HepG2 (cell line): ENCODE results near the gene APOA1. TPM values are rescaled to one million over a fixed set of nuclear protein-coding genes. Genes with fewer than 3 reads are reported as not detected.

Experiments used
- CHD2 ChIP-seq: IDR thresholded peaks from 2 replicates; pipeline ENCODE4 v1.6.1; 2011; ENCODE audit warnings: low read depth, low read length, improper control_type of control experiment
- ESRRA ChIP-seq: sonication (generic); formaldehyde crosslinking; IDR thresholded peaks from 2 replicates; pipeline ENCODE4 v1.5.1; 2020; ENCODE audit warnings: mild to moderate bottlenecking, low read depth, missing genetic modification reagents
- JDP2 ChIP-seq: sonication (generic); formaldehyde crosslinking; IDR thresholded peaks from 2 replicates; pipeline ENCODE4 v1.8.1; 2022; ENCODE audit warnings: missing genetic modification reagents, borderline replicate concordance
- KDM6A ChIP-seq: IDR thresholded peaks from 2 replicates; pipeline ENCODE4 v1.6.1; 2016; ENCODE audit warnings: low read depth
- KLF12 ChIP-seq: sonication (generic); formaldehyde crosslinking; IDR thresholded peaks from 2 replicates; pipeline ENCODE4 v1.4.0; 2020; ENCODE audit warnings: missing genetic modification reagents, borderline replicate concordance
- MIXL1 ChIP-seq: IDR thresholded peaks from 2 replicates; pipeline ENCODE4 v1.6.1; 2016
- NCOA5 ChIP-seq: sonication (generic); formaldehyde crosslinking; IDR thresholded peaks from 2 replicates; pipeline ENCODE4 v1.4.0; 2020; ENCODE audit warnings: missing genetic modification reagents
- NFIC ChIP-seq: IDR thresholded peaks from 2 replicates; pipeline ENCODE4 v1.6.1; 2012; ENCODE audit warnings: mild to moderate bottlenecking, low read length, inconsistent platforms
- PAWR ChIP-seq: sonication (generic); formaldehyde crosslinking; IDR thresholded peaks from 2 replicates; pipeline ENCODE4 v1.4.0; 2020; ENCODE audit warnings: missing genetic modification reagents, mild to moderate bottlenecking, borderline replicate concordance
- PITX1 ChIP-seq: sonication (generic); formaldehyde crosslinking; IDR thresholded peaks from 2 replicates; pipeline ENCODE4 v1.5.1; 2020; ENCODE audit warnings: mild to moderate bottlenecking, missing genetic modification reagents
- POGZ ChIP-seq: sonication (generic); formaldehyde crosslinking; IDR thresholded peaks from 2 replicates; pipeline ENCODE4 v1.4.0; 2020; ENCODE audit warnings: mild to moderate bottlenecking, missing genetic modification reagents
- SALL2 ChIP-seq: sonication (generic); formaldehyde crosslinking; IDR thresholded peaks from 2 replicates; pipeline ENCODE4 v1.8.1; 2023; ENCODE audit warnings: mild to moderate bottlenecking, missing genetic modification reagents, inconsistent platforms
- SOX6 ChIP-seq, 2 experiments: fragments of 450-650 bp in 1 of 2; sonication (generic) in 1 of 2; formaldehyde crosslinking in 1 of 2; IDR thresholded peaks; 2 replicates each; pipeline versions ENCODE4 v1.4.0 to v1.6.1; 2017 to 2020; ENCODE audit warnings: antibody characterized with exemption in 1 of 2, mild to moderate bottlenecking in 1 of 2, missing genetic modification reagents in 1 of 2
- TCF7 ChIP-seq: sonication (generic); IDR thresholded peaks from 2 replicates; pipeline ENCODE4 v1.6.1; 2016; ENCODE audit warnings: antibody characterized with exemption, low read depth
- TCF7L2 ChIP-seq: IDR thresholded peaks from 2 replicates; pipeline ENCODE4 v1.6.1; 2011; ENCODE audit warnings: mild to moderate bottlenecking, low read depth, low read length, moderate library complexity
- ZFAT ChIP-seq: sonication (generic); formaldehyde crosslinking; conservative IDR thresholded peaks from 2 replicates; pipeline ENCODE4 v1.8.1; 2023; ENCODE audit warnings: missing genetic modification reagents, inconsistent platforms
- ZFP36L2 ChIP-seq: sonication (generic); formaldehyde crosslinking; IDR thresholded peaks from 2 replicates; pipeline ENCODE4 v1.4.0; 2020; ENCODE audit warnings: missing genetic modification reagents
- ZNF234 ChIP-seq: sonication (generic); formaldehyde crosslinking; conservative IDR thresholded peaks from 2 replicates; pipeline ENCODE4 v1.5.1; 2020; ENCODE audit warnings: mild to moderate bottlenecking, missing genetic modification reagents
- ZNF44 ChIP-seq: sonication (generic); formaldehyde crosslinking; IDR thresholded peaks from 2 replicates; pipeline ENCODE4 v1.5.1; 2020; ENCODE audit warnings: mild to moderate bottlenecking, missing genetic modification reagents
- ZNF607 ChIP-seq: sonication (generic); formaldehyde crosslinking; IDR thresholded peaks from 2 replicates; pipeline ENCODE4 v1.5.1; 2020; ENCODE audit warnings: missing genetic modification reagents, mild to moderate bottlenecking, borderline replicate concordance
- ZNF879 ChIP-seq: sonication (generic); formaldehyde crosslinking; IDR thresholded peaks from 2 replicates; pipeline ENCODE4 v1.8.1; 2023; ENCODE audit warnings: missing genetic modification reagents
- ZSCAN25 ChIP-seq: sonication (generic); formaldehyde crosslinking; IDR thresholded peaks from 2 replicates; pipeline ENCODE4 v1.8.0; 2022; ENCODE audit warnings: mild to moderate bottlenecking, missing genetic modification reagents
- polyA plus RNA-seq, 8 experiments: library from polyadenylated mRNA; depleted of rRNA in 3 of 8; stranded (reverse) in 7 of 8; unstranded in 1 of 8; fragments of >200 nt; fragmentation: Illumina TruSeq in 4 of 8; extraction: Trizol in 4 of 8; gene quantifications; 2 replicates each; pipeline versions ENCODE4 v1.2.1 to v1.2.3, GENCODE V29; 2011 to 2016; ENCODE audit warnings: low read depth in 4 of 8, missing spikeins in 1 of 8, mixed read lengths in 1 of 8; ENCODE audit not compliant: insufficient read depth in 1 of 8
- total RNA-seq, 5 experiments: library from RNA; depleted of rRNA; stranded (reverse); fragments of >200 nt; fragmentation: Illumina TruSeq; extraction: Trizol; gene quantifications; 2 replicates each; pipeline ENCODE4 v1.2.3, GENCODE V29; 2016; ENCODE audit warnings: low read depth in 1 of 5
- TF ChIP-seq, protein P1 (sequence below): sonication (generic); formaldehyde crosslinking; IDR thresholded peaks from 2 replicates; pipeline ENCODE4 v1.4.0; 2020; ENCODE audit warnings: missing genetic modification reagents, borderline replicate concordance
- TF ChIP-seq, protein P2 (sequence below): sonication (generic); formaldehyde crosslinking; IDR thresholded peaks from 2 replicates; pipeline ENCODE4 v1.4.0; 2020; ENCODE audit warnings: missing genetic modification reagents, borderline replicate concordance
- TF ChIP-seq, protein P3 (sequence below): sonication (generic); formaldehyde crosslinking; IDR thresholded peaks from 2 replicates; pipeline ENCODE4 v1.9.0; 2022; ENCODE audit warnings: missing genetic modification reagents, mild to moderate bottlenecking, borderline replicate concordance

APOA1 gene
- total and polyA plus RNA-seq, 2 of the 13 experiments (the other 11 are each of a cell fraction or from before 2014, with no cell fraction given) = 1,973 to 5,485 TPM

DNA sequence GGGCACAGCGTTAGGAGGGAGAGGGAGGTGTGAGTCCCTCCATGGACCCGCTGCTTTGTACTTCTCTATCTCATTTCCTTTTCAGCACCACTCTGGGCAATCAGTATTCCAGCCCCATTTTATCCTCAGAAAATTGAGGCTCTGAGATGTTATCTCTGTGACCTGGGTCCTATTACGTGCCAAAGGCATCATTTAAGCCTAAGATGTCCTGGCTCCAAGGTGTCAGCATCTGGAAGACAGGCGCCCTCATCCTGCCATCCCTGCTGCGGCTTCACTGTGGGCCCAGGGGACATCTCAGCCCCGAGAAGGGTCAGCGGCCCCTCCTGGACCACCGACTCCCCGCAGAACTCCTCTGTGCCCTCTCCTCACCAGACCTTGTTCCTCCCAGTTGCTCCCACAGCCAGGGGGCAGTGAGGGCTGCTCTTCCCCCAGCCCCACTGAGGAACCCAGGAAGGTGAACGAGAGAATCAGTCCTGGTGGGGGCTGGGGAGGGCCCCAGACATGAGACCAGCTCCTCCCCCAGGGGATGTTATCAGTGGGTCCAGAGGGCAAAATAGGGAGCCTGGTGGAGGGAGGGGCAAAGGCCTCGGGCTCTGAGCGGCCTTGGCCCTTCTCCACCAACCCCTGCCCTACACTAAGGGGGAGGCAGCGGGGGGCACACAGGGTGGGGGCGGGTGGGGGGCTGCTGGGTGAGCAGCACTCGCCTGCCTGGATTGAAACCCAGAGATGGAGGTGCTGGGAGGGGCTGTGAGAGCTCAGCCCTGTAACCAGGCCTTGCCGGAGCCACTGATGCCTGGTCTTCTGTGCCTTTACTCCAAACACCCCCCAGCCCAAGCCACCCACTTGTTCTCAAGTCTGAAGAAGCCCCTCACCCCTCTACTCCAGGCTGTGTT is 8.5 kb downstream of the APOA1 start (continued):
- TF ChIP-seq, protein P1, sequence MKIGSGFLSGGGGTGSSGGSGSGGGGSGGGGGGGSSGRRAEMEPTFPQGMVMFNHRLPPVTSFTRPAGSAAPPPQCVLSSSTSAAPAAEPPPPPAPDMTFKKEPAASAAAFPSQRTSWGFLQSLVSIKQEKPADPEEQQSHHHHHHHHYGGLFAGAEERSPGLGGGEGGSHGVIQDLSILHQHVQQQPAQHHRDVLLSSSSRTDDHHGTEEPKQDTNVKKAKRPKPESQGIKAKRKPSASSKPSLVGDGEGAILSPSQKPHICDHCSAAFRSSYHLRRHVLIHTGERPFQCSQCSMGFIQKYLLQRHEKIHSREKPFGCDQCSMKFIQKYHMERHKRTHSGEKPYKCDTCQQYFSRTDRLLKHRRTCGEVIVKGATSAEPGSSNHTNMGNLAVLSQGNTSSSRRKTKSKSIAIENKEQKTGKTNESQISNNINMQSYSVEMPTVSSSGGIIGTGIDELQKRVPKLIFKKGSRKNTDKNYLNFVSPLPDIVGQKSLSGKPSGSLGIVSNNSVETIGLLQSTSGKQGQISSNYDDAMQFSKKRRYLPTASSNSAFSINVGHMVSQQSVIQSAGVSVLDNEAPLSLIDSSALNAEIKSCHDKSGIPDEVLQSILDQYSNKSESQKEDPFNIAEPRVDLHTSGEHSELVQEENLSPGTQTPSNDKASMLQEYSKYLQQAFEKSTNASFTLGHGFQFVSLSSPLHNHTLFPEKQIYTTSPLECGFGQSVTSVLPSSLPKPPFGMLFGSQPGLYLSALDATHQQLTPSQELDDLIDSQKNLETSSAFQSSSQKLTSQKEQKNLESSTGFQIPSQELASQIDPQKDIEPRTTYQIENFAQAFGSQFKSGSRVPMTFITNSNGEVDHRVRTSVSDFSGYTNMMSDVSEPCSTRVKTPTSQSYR (CRISPR knock-in tag) = peak; percentile 98
- TF ChIP-seq ZNF234 (no peak), ZNF607 (CRISPR knock-in tag) (peak; percentile 66; the same call in 1 of the 2 replicates), JDP2 (CRISPR knock-in tag) (no peak; the same call in 1 of the 2 replicates), CHD2 (peak; percentile 56; the same call in 1 of the 2 replicates), MIXL1 (CRISPR knock-in tag) (peak; percentile 62), NCOA5 (CRISPR knock-in tag) (no peak), POGZ (CRISPR knock-in tag) (peak; percentile 67), NFIC (no peak), SALL2 (peak; percentile 29; the same call in 1 of the 2 replicates), PITX1 (peak; percentile 88; the same call in 1 of the 2 replicates), ZSCAN25 (CRISPR knock-in tag) (peak; percentile 98), ZFAT (no peak), KDM6A (CRISPR knock-in tag) (peak; percentile 93), ZFP36L2 (no peak), TCF7L2 (no peak), ZNF879 (CRISPR knock-in tag) (0 out of 2 replicates have a peak, but pooled peaks have one; percentile 9), ESRRA (peak; percentile 81; the same call in 1 of the 2 replicates), SOX6 (IDR thresholded peaks at IDR 0.05) (no peak), SOX6 (CRISPR knock-in tag; IDR thresholded peaks at IDR 0.05) (peak; percentile 81), TCF7 (peak; percentile 42; the same call in 1 of the 2 replicates), PAWR (CRISPR knock-in tag) (no peak), ZNF44 (CRISPR knock-in tag) (no peak), KLF12 (CRISPR knock-in tag) (peak; percentile 38; the same call in 1 of the 2 replicates)
- TF ChIP-seq, protein P2, sequence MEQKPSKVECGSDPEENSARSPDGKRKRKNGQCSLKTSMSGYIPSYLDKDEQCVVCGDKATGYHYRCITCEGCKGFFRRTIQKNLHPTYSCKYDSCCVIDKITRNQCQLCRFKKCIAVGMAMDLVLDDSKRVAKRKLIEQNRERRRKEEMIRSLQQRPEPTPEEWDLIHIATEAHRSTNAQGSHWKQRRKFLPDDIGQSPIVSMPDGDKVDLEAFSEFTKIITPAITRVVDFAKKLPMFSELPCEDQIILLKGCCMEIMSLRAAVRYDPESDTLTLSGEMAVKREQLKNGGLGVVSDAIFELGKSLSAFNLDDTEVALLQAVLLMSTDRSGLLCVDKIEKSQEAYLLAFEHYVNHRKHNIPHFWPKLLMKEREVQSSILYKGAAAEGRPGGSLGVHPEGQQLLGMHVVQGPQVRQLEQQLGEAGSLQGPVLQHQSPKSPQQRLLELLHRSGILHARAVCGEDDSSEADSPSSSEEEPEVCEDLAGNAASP (CRISPR knock-in tag) = peak; percentile 78; the same call in 1 of the 2 replicates
- TF ChIP-seq, protein P3, sequence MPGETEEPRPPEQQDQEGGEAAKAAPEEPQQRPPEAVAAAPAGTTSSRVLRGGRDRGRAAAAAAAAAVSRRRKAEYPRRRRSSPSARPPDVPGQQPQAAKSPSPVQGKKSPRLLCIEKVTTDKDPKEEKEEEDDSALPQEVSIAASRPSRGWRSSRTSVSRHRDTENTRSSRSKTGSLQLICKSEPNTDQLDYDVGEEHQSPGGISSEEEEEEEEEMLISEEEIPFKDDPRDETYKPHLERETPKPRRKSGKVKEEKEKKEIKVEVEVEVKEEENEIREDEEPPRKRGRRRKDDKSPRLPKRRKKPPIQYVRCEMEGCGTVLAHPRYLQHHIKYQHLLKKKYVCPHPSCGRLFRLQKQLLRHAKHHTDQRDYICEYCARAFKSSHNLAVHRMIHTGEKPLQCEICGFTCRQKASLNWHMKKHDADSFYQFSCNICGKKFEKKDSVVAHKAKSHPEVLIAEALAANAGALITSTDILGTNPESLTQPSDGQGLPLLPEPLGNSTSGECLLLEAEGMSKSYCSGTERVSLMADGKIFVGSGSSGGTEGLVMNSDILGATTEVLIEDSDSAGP (CRISPR knock-in tag) = peak; percentile 74
